Measurements from ENCODE around the gene TEP1.

The TEP1 gene

GRCh38 chr14:20328705-20329104 is 84.6 kb downstream of the TEP1 start:
- H3K4me3 ChIP-seq (ENCODE audit: low read length): no peak overlapping the region
- no peak for TF ChIP-seq ZNF274 (IDR thresholded peaks at IDR 0.05; ENCODE audit: low read depth, low read length)

GRCh38 chr14:20327005-20327869 is 86.1 kb downstream of the TEP1 start:
- H3K4me3 ChIP-seq (ENCODE audit: low read length): no peak overlapping the region
- TF ChIP-seq ZNF274 (IDR thresholded peaks at IDR 0.05; ENCODE audit: low read depth, low read length): no peak

DNA sequence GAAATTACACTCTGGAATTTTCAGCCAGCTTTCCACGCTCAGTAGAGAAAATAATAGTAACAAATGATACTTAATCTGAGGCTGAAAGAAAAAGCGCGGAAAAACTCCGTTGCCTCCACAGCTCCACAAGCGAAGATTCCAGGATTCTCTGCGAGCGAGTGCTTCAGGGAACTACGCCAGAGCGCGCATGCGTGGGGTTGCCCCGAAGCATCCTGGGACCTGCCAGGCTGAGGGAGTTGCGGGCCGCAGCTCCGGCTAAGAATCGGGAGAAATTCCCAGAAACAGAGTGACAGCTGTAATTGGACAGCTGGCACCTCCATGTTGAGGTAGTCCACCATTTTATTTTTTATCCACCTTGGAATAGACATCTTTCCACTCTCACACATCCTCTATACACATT is 95.6 kb downstream of the TEP1 start:
- H3K4me3 ChIP-seq (ENCODE audit: low read length): no peak overlapping the region

More for the DNA sequence above, 95.6 kb downstream of the TEP1 start:
- TF ChIP-seq ZNF274 (IDR thresholded peaks at IDR 0.05; ENCODE audit: low read depth, low read length): no peak
